Fibroblast of lung (primary cell): Measurements from ENCODE around the gene UNC13C.

ENCODE experiments used
- CTCF ChIP-seq, 2 donors: IDR thresholded peaks in 1 of 2; conservative IDR thresholded peaks in 1 of 2; 1 replicate in 1 of 2; 2 replicates in 1 of 2; pipeline ENCODE4 v1.5.1; 2011 to 2012; ENCODE audit warnings: low read length in 2 of 2, control low read depth in 1 of 2, inconsistent platforms in 1 of 2, low read depth in 1 of 2, mild to moderate bottlenecking in 1 of 2
- EZH2 ChIP-seq: IDR thresholded peaks from 2 replicates; pipeline ENCODE4 v1.5.1; 2012; ENCODE audit warnings: low read length, control low read depth, mild to moderate bottlenecking; ENCODE audit errors: missing control alignments

- TF ChIP-seq CTCF (conservative IDR thresholded peaks at IDR 0.05 in 1 of 2, IDR thresholded peaks at IDR 0.05 in 1 of 2; ENCODE audit: low read depth in 1 of 2, low read length in 2 of 2) (no peak), EZH2 (no peak)
Measured at GRCh38 chr15:54540721-54541120, 562.5 kb downstream of the UNC13C start.
